Mesenchymal stem cell (in vitro differentiated cells and primary cell): ENCODE results near the gene TGFA.

Experiments
- DNase-seq: peaks from one replicate; pipeline ENCODE4 v3.0.0-alpha.2; 2013
- H2AFZ ChIP-seq: one replicate; pipeline ENCODE4 v1.6.1; 2013; ENCODE audit warnings: low read depth, mild to moderate bottlenecking, control low read depth, inconsistent platforms, low read length, moderate library complexity
- H2AK5ac ChIP-seq: 2 replicates; pipeline ENCODE4 v1.6.1; 2013; ENCODE audit warnings: low read length, moderate library complexity, mild to moderate bottlenecking, inconsistent platforms; ENCODE audit not compliant: severe bottlenecking
- H2BK120ac ChIP-seq: one replicate; pipeline ENCODE4 v1.6.1; 2013; ENCODE audit warnings: low read depth, mild to moderate bottlenecking, inconsistent platforms, low read length, moderate library complexity
- H2BK12ac ChIP-seq, 2 experiments: one replicate each; pipeline ENCODE4 v1.6.1; 2013; ENCODE audit warnings: inconsistent platforms in 2 of 2, low read length in 2 of 2, mild to moderate bottlenecking in 2 of 2, moderate library complexity in 2 of 2, control low read depth in 1 of 2
- H2BK15ac ChIP-seq: one replicate; pipeline ENCODE4 v1.6.1; 2013; ENCODE audit warnings: mild to moderate bottlenecking, low read depth, inconsistent platforms; ENCODE audit not compliant: poor library complexity, severe bottlenecking
- H2BK5ac ChIP-seq: 2 replicates; pipeline ENCODE4 v1.6.1; 2013; ENCODE audit warnings: low read depth, mild to moderate bottlenecking, low read length, control low read depth, inconsistent platforms; ENCODE audit not compliant: poor library complexity, severe bottlenecking
- H3K14ac ChIP-seq, 2 experiments: one replicate each; pipeline ENCODE4 v1.6.1; 2013; ENCODE audit warnings: inconsistent platforms in 2 of 2, low read length in 2 of 2, control low read depth in 1 of 2, mild to moderate bottlenecking in 1 of 2, moderate library complexity in 1 of 2
- H3K18ac ChIP-seq, 2 experiments: one replicate each; pipeline ENCODE4 v1.6.1; 2013; ENCODE audit warnings: inconsistent platforms in 2 of 2, low read length in 2 of 2, control low read depth in 1 of 2, low read depth in 1 of 2, mild to moderate bottlenecking in 1 of 2
- H3K23ac ChIP-seq, 2 experiments: one replicate each; pipeline ENCODE4 v1.6.1; 2013; ENCODE audit warnings: inconsistent platforms in 2 of 2, low read length in 2 of 2, mild to moderate bottlenecking in 2 of 2, moderate library complexity in 2 of 2, control low read depth in 1 of 2
- H3K27ac ChIP-seq: 2 replicates; pipeline ENCODE4 v1.5.1; 2013; ENCODE audit warnings: mild to moderate bottlenecking, moderate library complexity, low read length, control low read depth, inconsistent platforms; ENCODE audit not compliant: poor library complexity, severe bottlenecking
- H3K27me3 ChIP-seq, 2 experiments: 2 replicates each; pipeline versions ENCODE4 v1.6.1 to v1.7.0; 2013; ENCODE audit warnings: low read length in 2 of 2, mild to moderate bottlenecking in 2 of 2, moderate library complexity in 2 of 2, control low read depth in 1 of 2, inconsistent platforms in 1 of 2; ENCODE audit not compliant: control insufficient read depth in 1 of 2, insufficient read depth in 1 of 2
- H3K36me3 ChIP-seq, 2 experiments: 2 replicates each; pipeline versions ENCODE4 v1.6.1 to v1.7.0; 2013; ENCODE audit warnings: low read length in 2 of 2, control low read depth in 1 of 2, inconsistent platforms in 1 of 2, low read depth in 1 of 2, mild to moderate bottlenecking in 1 of 2; ENCODE audit not compliant: insufficient read depth in 2 of 2, control insufficient read depth in 1 of 2
- H3K4ac ChIP-seq, 2 experiments: one replicate each; pipeline ENCODE4 v1.6.1; 2013; ENCODE audit warnings: inconsistent platforms in 2 of 2, low read length in 2 of 2, mild to moderate bottlenecking in 2 of 2, moderate library complexity in 2 of 2, control low read depth in 1 of 2, low read depth in 1 of 2
- H3K4me1 ChIP-seq: 2 replicates; pipeline ENCODE4 v1.6.1; 2013; ENCODE audit warnings: low read depth, low read length, control low read depth; ENCODE audit not compliant: control insufficient read depth, insufficient read depth
- H3K4me2 ChIP-seq: 2 replicates; pipeline ENCODE4 v1.6.1; 2013; ENCODE audit warnings: low read length, mild to moderate bottlenecking, inconsistent platforms; ENCODE audit not compliant: poor library complexity, severe bottlenecking
- H3K4me3 ChIP-seq, 2 experiments: 2 replicates each; pipeline versions ENCODE4 v1.5.1 to v1.7.0; 2013; ENCODE audit warnings: low read length in 2 of 2, mild to moderate bottlenecking in 2 of 2, control low read depth in 1 of 2, low read depth in 1 of 2; ENCODE audit not compliant: insufficient read depth in 1 of 2
- H3K79me1 ChIP-seq: replicated peaks from 2 replicates; pipeline ENCODE4 v1.6.1; 2013; ENCODE audit warnings: mild to moderate bottlenecking, control low read depth, low read length, inconsistent platforms; ENCODE audit not compliant: poor library complexity, severe bottlenecking
- H3K9ac ChIP-seq: 2 replicates; pipeline ENCODE4 v1.7.0; 2013; ENCODE audit warnings: mild to moderate bottlenecking, low read length, moderate library complexity
- H3K9me3 ChIP-seq: 2 replicates; pipeline ENCODE4 v1.7.0; 2013; ENCODE audit warnings: mild to moderate bottlenecking, low read length; ENCODE audit not compliant: control insufficient read depth
- H4K8ac ChIP-seq: one replicate; pipeline ENCODE4 v1.6.1; 2013; ENCODE audit warnings: inconsistent platforms, mild to moderate bottlenecking, low read length, moderate library complexity
- H4K91ac ChIP-seq: one replicate; pipeline ENCODE4 v1.6.1; 2013; ENCODE audit warnings: mild to moderate bottlenecking, low read length, inconsistent platforms
- WGBS: methylation state at CpG from one replicate; pipeline ENCODE4 v1.1.7; 2013; ENCODE audit warnings: mixed read lengths; 5-methylcytosine and 5-hydroxymethylcytosine counted together

The TGFA gene

DNA sequence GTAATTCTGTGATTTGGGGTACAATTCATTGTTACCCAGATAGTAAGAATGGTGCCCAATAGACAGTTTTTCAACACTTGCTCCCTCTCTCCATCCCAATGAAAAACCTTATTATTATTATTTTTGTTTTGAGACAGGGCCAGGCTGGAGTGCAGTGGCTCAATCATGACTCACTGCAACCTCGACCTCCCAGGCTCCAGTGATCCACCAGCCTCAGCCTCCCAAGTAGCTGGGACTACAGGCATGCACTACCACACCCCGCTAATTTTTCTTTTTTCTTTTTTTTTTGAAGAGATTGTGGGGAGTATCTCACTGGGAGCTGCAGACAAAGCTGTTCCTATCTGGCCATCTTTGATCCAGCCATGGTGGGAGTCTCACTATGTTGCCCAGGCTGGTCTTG is 7.2 kb downstream of the TGFA start:
- Histone ChIP-seq H2BK15ac (no peak overlapping the region), H3K4me1 (peaks cover 4% of the 10 kb centered on the region), H2BK120ac (no peak overlapping the region), H4K8ac (no peak overlapping the region), H4K91ac (no peak overlapping the region), H3K18ac (no peak overlapping the region), H3K9me3 (no peaks in the 10 kb centered on the region), H3K14ac (no peak overlapping the region), H2BK5ac (no peak overlapping the region), H3K4me2 (no peak overlapping the region), H3K27ac (no peak overlapping the region), H3K4me3 (no peak overlapping the region), H3K79me1 (no peaks in the 10 kb centered on the region), H2AK5ac (no peak overlapping the region), H3K36me3 (no peaks in the 10 kb centered on the region), H3K27me3 (peaks cover 12 to 34% of the 10 kb centered on the region in 2 experiments), H2BK12ac (no peak overlapping the region), H3K4ac (no peak overlapping the region), H3K23ac (no peak overlapping the region), H3K9ac (no peak overlapping the region), H2AFZ (no peak overlapping the region)
- DNase-seq: no peak
- 38% methylated on average over 1 of the region's 2 CpGs for WGBS

- DNase-seq: no peak
- no peak overlapping the region for H3K4me2 ChIP-seq
- H3K4me3 ChIP-seq: no peak overlapping the region
- H4K91ac ChIP-seq: no peak overlapping the region
- WGBS: 50% methylated on average over 8 of the region's 8 CpGs
- no peak overlapping the region for H4K8ac ChIP-seq
- peaks cover 11% of the 10 kb centered on the region for H3K9me3 ChIP-seq
- peak overlapping the region in 1 of 2 experiments; percentile 60 for H3K23ac ChIP-seq
- H3K79me1 ChIP-seq: no peaks in the 10 kb centered on the region
- H3K36me3 ChIP-seq: no peaks in the 10 kb centered on the region
- peaks cover 0 to 6% of the 10 kb centered on the region in 2 experiments for H3K27me3 ChIP-seq
- H2AK5ac ChIP-seq: no peak overlapping the region
- no peak overlapping the region for H2BK12ac ChIP-seq
- no peak overlapping the region for H3K14ac ChIP-seq
- no peak overlapping the region for H2BK5ac ChIP-seq
- no peak overlapping the region for H2BK15ac ChIP-seq
- H3K9ac ChIP-seq: no peak overlapping the region
- peak overlapping the region; percentile 44 for H3K27ac ChIP-seq
- no peak overlapping the region for H3K18ac ChIP-seq
- H3K4me1 ChIP-seq: peaks cover 2% of the 10 kb centered on the region
- no peak overlapping the region for H2BK120ac ChIP-seq
- no peak overlapping the region for H3K4ac ChIP-seq
- H2AFZ ChIP-seq: no peak overlapping the region
Measured at GRCh38 chr2:70541481-70542020, 12.1 kb downstream of the TGFA start.

DNA sequence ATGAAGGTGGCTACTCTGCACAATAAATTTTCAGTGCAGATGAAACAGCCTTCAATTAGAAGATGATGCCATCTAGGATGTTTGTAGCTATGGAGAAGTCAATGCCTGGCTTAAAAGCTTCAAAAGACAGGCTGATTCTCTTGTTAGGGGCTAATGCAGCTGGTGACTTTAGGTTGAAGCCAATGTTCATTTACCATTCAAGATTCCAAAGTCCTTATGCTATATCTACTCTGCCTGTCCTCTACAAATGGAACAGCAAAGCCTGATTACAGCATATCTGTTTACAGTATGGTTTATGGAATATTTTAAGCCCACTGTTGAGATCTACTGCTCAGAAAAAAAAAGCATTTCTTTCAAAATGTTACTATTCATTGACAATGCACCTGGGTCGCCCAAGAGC is 15.8 kb downstream of the TGFA start:
- Histone ChIP-seq H2AFZ (no peak overlapping the region), H3K4me1 (peaks cover 2% of the 10 kb centered on the region)

GRCh38 chr2:70536517-70537055 is 17.0 kb downstream of the TGFA start:
- no peak overlapping the region for H4K8ac ChIP-seq
- H2BK15ac ChIP-seq: no peak overlapping the region
- peaks cover 17% of the 10 kb centered on the region for H3K9me3 ChIP-seq
- H3K23ac ChIP-seq: no peak overlapping the region
- H2BK120ac ChIP-seq: no peak overlapping the region
- H4K91ac ChIP-seq: no peak overlapping the region
- no peak for DNase-seq
- peaks cover 6 to 9% of the 10 kb centered on the region in 2 experiments for H3K27me3 ChIP-seq
- peaks cover 2% of the 10 kb centered on the region for H3K4me1 ChIP-seq
- no peak overlapping the region for H3K9ac ChIP-seq
- H2BK12ac ChIP-seq: no peak overlapping the region
- no peak overlapping the region for H3K4me3 ChIP-seq
- H3K14ac ChIP-seq: no peak overlapping the region
- no peak overlapping the region for H3K18ac ChIP-seq
- H2AK5ac ChIP-seq: no peak overlapping the region
- no peak overlapping the region for H2AFZ ChIP-seq
- H3K79me1 ChIP-seq: no peaks in the 10 kb centered on the region
- H3K4ac ChIP-seq: no peak overlapping the region
- H3K27ac ChIP-seq: no peak overlapping the region
- H3K36me3 ChIP-seq: no peaks in the 10 kb centered on the region
- no peak overlapping the region for H3K4me2 ChIP-seq
- WGBS: 100% methylated on average over 1 of the region's 2 CpGs
- H2BK5ac ChIP-seq: no peak overlapping the region

More for the DNA sequence above, 15.8 kb downstream of the TGFA start:
- Histone ChIP-seq H2AK5ac (no peak overlapping the region), H3K14ac (no peak overlapping the region), H3K4ac (no peak overlapping the region), H2BK120ac (no peak overlapping the region), H3K4me2 (no peak overlapping the region), H3K18ac (no peak overlapping the region), H2BK15ac (no peak overlapping the region), H3K9ac (no peak overlapping the region), H3K4me3 (no peak overlapping the region), H3K27ac (no peak overlapping the region), H3K9me3 (peaks cover 17% of the 10 kb centered on the region), H3K79me1 (no peaks in the 10 kb centered on the region), H3K23ac (no peak overlapping the region), H3K36me3 (no peaks in the 10 kb centered on the region), H2BK5ac (no peak overlapping the region), H4K8ac (no peak overlapping the region), H2BK12ac (no peak overlapping the region), H3K27me3 (peaks cover 6 to 9% of the 10 kb centered on the region in 2 experiments), H4K91ac (no peak overlapping the region)
- 43% methylated on average over 1 of the region's 1 CpG for WGBS
- DNase-seq: no peak
